Measurements from ENCODE around the gene LRRC32. TPM values are rescaled to one million over a fixed set of nuclear protein-coding genes. Genes with fewer than 3 reads are reported as not detected.

Gene LRRC32, protein sequence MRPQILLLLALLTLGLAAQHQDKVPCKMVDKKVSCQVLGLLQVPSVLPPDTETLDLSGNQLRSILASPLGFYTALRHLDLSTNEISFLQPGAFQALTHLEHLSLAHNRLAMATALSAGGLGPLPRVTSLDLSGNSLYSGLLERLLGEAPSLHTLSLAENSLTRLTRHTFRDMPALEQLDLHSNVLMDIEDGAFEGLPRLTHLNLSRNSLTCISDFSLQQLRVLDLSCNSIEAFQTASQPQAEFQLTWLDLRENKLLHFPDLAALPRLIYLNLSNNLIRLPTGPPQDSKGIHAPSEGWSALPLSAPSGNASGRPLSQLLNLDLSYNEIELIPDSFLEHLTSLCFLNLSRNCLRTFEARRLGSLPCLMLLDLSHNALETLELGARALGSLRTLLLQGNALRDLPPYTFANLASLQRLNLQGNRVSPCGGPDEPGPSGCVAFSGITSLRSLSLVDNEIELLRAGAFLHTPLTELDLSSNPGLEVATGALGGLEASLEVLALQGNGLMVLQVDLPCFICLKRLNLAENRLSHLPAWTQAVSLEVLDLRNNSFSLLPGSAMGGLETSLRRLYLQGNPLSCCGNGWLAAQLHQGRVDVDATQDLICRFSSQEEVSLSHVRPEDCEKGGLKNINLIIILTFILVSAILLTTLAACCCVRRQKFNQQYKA
- total RNA-seq = 1 to 10 TPM in 1 of 2 experiments, under 1 TPM in 1; 0.32 to 4.7 TPM

DNA sequence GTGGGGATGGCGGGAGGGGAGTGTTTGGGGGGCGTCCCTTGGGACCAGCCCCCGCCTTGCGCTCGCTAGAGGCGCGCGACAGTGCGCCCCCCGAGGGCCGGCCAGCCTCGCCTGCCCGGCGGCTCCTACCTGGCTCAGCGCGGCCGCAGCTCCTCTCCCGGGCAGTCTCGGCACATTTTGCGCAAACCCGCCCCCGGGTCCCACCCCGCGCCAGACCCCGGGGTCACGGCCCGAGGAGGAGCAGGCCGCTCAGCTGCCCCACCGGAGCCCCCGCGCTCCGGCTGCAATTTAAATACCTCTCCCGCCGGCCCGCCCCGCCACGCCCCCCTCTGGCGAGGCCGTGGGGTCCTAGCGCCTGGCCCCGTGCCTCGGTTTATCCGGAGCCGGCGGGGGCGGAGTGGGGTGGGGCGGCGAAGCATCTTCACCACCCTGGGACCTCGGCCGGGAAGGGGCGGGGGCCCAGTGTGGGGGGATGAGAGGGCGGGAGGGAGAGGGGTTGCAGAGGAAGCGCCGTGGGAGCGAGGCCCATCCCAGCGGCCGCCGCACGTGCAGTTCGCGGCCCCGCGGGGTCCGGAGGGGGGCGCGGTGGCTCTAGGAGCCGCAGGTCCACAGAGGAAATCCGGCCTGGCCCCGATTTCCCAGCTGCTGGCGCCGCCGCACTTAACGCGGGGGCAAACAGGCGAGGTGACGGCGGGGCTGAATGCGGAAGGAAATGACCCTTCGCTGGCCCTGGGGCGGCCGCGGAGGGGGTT is at the start of gene LRRC32:
Gene LRRC32 (minus strand): TSS at position 263 of the 752 bp plus-strand sequence. CDS start 4,793 bp downstream, outside the sequence.
- no peaks in the 10 kb centered on the region for H3K9me3 Mint-ChIP-seq (ENCODE audit: low read depth)
- H3K27me3 Mint-ChIP-seq = peaks cover 34% of the 10 kb centered on the region
- no peak within 1 kb of the TSS for H3K27ac Mint-ChIP-seq
- H3K36me3 Mint-ChIP-seq = no peaks in the 10 kb centered on the region
- CTCF ChIA-PET = interaction anchor here (0.8 to 1.1 kb wide), 4 partner anchors 10 to 463 kb away, joined by 3 read pairs; no protein-coding TSS in a partner anchor
- ATAC-seq (peak; percentile 12), DNase-seq (no peak)
- H3K4me1 Mint-ChIP-seq = peaks cover 29% of the 10 kb centered on the region
- H3K4me3 Mint-ChIP-seq = peak within 1 kb of the TSS; percentile 40

DNA sequence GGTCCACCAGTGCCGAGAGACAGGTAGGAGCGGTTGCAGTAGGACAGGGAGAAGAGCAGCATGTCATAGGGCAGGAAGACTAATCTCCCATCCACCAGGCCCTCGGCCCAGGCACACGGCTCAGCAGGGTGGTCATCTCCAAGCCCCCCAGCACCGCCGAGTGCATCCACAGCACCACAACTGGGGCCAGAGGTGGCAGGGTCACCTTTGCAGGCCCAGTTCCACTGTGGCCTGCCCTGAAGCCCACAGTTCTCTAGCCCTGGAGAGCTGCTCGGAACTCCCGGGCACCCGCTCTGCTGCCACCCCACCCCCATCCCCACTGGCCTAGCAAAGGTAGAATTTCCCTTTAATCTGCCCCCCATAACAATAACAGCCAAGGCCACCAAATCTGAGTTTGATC is 49.1 kb upstream of the LRRC32 start:
- Mint-ChIP-seq H3K27me3 (peaks cover 23% of the 10 kb centered on the region), H3K4me1 (peaks cover 7% of the 10 kb centered on the region), H3K4me3 (no peak overlapping the region), H3K36me3 (no peaks in the 10 kb centered on the region), H3K27ac (no peak overlapping the region), H3K9me3 (ENCODE audit: low read depth) (no peaks in the 10 kb centered on the region)
- no peak for ATAC-seq
- CTCF ChIA-PET = interaction anchor here (0.9 to 6.3 kb wide), 2 partner anchors 80 to 199 kb away, joined by 3 to 81 read pairs; no protein-coding TSS in a partner anchor
- no peak for DNase-seq

- Mint-ChIP-seq H3K4me3 (no peak overlapping the region), H3K36me3 (no peaks in the 10 kb centered on the region), H3K27me3 (peaks cover 22% of the 10 kb centered on the region), H3K4me1 (peaks cover 7% of the 10 kb centered on the region), H3K9me3 (ENCODE audit: low read depth) (no peaks in the 10 kb centered on the region), H3K27ac (no peak overlapping the region)
- ATAC-seq = no peak
- no peak for DNase-seq
- CTCF ChIA-PET = interaction anchor here (6.3 kb wide), 1 partner anchor 81 kb away, joined by 81 read pairs; no protein-coding TSS in a partner anchor
Observed at GRCh38 chr11:76719281-76719680, 48.7 kb upstream of the LRRC32 start.

- Mint-ChIP-seq H3K27me3 (peaks cover 11% of the 10 kb centered on the region), H3K36me3 (no peaks in the 10 kb centered on the region), H3K4me1 (peaks cover 7% of the 10 kb centered on the region), H3K4me3 (no peak overlapping the region), H3K27ac (no peak overlapping the region), H3K9me3 (ENCODE audit: low read depth) (no peaks in the 10 kb centered on the region)
- ATAC-seq (no peak), DNase-seq (no peak)
- CTCF ChIA-PET = interaction anchor here (1.4 kb wide), 1 partner anchor 81 kb away, joined by 3 read pairs; no protein-coding TSS in a partner anchor
Observed at GRCh38 chr11:76717816-76718215, 47.3 kb upstream of the LRRC32 start.

- ATAC-seq = no peak
- DNase-seq = no peak
- Mint-ChIP-seq H3K36me3 (no peaks in the 10 kb centered on the region), H3K4me1 (peaks cover 5% of the 10 kb centered on the region), H3K4me3 (no peak overlapping the region), H3K27ac (no peak overlapping the region), H3K9me3 (ENCODE audit: low read depth) (no peaks in the 10 kb centered on the region), H3K27me3 (peaks cover 6% of the 10 kb centered on the region)
- CTCF ChIA-PET = interaction anchor here (1.4 kb wide), 1 partner anchor 82 kb away, joined by 3 read pairs; no protein-coding TSS in a partner anchor
Observed at GRCh38 chr11:76717369-76717768, 46.8 kb upstream of the LRRC32 start.

- no peak for ATAC-seq
- CTCF ChIA-PET = interaction anchor here (1.0 kb wide), 1 partner anchor 14 kb away, joined by 3 read pairs; no protein-coding TSS in a partner anchor
- Mint-ChIP-seq H3K36me3 (no peaks in the 10 kb centered on the region), H3K9me3 (ENCODE audit: low read depth) (no peaks in the 10 kb centered on the region), H3K4me1 (no peaks in the 10 kb centered on the region), H3K27ac (no peak overlapping the region), H3K4me3 (no peak overlapping the region), H3K27me3 (no peaks in the 10 kb centered on the region)
- DNase-seq = no peak
Observed at GRCh38 chr11:76716268-76716667, 45.7 kb upstream of the LRRC32 start.

- no peak overlapping the region for H3K27ac Mint-ChIP-seq
- no peaks in the 10 kb centered on the region for H3K27me3 Mint-ChIP-seq
- DNase-seq (no peak), ATAC-seq (no peak)
- H3K36me3 Mint-ChIP-seq = no peaks in the 10 kb centered on the region
- H3K4me3 Mint-ChIP-seq = no peak overlapping the region
- CTCF ChIA-PET = no interaction called here
- no peaks in the 10 kb centered on the region for H3K4me1 Mint-ChIP-seq
- H3K9me3 Mint-ChIP-seq (ENCODE audit: low read depth) = no peaks in the 10 kb centered on the region
Observed at GRCh38 chr11:76714493-76714892, 43.9 kb upstream of the LRRC32 start.

GRCh38 chr11:76713499-76713898 is 43.0 kb upstream of the LRRC32 start:
- H3K27ac Mint-ChIP-seq = no peak overlapping the region
- CTCF ChIA-PET = no interaction called here
- H3K36me3 Mint-ChIP-seq = no peaks in the 10 kb centered on the region
- no peaks in the 10 kb centered on the region for H3K27me3 Mint-ChIP-seq
- DNase-seq (no peak), ATAC-seq (no peak)
- H3K4me3 Mint-ChIP-seq = no peak overlapping the region
- H3K9me3 Mint-ChIP-seq (ENCODE audit: low read depth) = no peaks in the 10 kb centered on the region
- no peaks in the 10 kb centered on the region for H3K4me1 Mint-ChIP-seq

GRCh38 chr11:76712125-76712524 is 41.6 kb upstream of the LRRC32 start:
- CTCF ChIA-PET = no interaction called here
- Mint-ChIP-seq H3K4me1 (no peaks in the 10 kb centered on the region), H3K36me3 (no peaks in the 10 kb centered on the region), H3K27me3 (no peaks in the 10 kb centered on the region), H3K4me3 (no peak overlapping the region), H3K27ac (no peak overlapping the region), H3K9me3 (ENCODE audit: low read depth) (no peaks in the 10 kb centered on the region)
- ATAC-seq (no peak), DNase-seq (no peak)

DNA sequence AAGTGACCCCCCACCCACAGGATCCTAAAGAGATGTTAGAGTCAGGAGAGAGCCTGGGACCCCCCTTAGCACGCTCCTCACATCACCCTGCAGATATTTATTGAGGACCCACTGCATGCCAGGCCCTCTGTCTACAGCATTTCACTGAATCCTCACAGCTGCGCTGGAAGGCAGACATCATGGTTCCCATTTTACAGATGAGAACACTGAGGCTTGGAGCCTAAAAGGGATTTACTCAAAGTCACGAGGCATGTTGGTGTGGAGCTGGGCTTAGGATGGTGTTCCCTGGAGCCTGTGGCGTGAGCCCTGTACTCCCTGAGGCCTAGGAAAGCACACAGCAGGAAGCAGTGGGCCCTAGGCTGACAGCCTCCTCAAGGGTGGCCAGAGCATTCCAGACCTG is 39.2 kb upstream of the LRRC32 start:
- DNase-seq (no peak), ATAC-seq (no peak)
- Mint-ChIP-seq H3K4me1 (no peaks in the 10 kb centered on the region), H3K27ac (no peak overlapping the region), H3K27me3 (peaks cover 3% of the 10 kb centered on the region), H3K4me3 (no peak overlapping the region), H3K9me3 (ENCODE audit: low read depth) (no peaks in the 10 kb centered on the region), H3K36me3 (no peaks in the 10 kb centered on the region)
- CTCF ChIA-PET = interaction anchor here (1.1 kb wide), 1 partner anchor 12 kb away, joined by 3 read pairs; no protein-coding TSS in a partner anchor

DNA sequence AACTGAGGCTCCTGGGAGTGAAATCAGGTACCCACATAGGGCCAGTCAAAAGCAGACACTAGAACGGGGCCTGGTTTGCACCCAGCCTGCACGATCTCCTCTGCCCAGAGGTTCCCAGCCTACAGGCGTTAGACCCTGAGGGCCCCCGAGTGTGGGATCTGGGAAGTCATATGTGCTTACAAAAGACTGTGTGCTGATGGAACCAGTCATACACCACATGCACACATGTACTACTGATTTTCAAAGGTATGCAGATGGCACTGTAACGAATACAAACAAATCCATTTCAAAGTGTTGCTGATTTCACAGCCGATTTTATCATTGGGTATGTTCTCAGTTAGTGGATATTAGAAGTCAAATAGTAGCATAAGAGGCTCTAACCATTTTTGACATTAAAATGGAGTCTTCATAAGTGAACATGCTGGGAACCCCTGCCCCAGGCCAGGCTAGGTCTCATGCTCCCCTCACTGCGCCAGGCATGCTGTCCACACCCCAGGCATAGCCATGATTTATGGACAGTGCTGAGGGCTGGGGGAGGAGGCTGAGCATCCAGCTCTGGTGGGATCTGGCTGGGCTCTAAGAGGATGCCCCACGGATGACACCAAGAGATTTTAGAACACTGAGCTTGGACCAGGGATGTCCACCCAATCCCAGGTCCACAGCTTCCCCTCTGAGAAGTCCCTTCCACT is 38.6 kb upstream of the LRRC32 start:
- Mint-ChIP-seq H3K4me3 (no peak overlapping the region), H3K27me3 (peaks cover 3% of the 10 kb centered on the region), H3K9me3 (ENCODE audit: low read depth) (no peaks in the 10 kb centered on the region), H3K4me1 (no peaks in the 10 kb centered on the region), H3K27ac (no peak overlapping the region), H3K36me3 (no peaks in the 10 kb centered on the region)
- ATAC-seq (no peak), DNase-seq (no peak)
- CTCF ChIA-PET = no interaction called here

DNA sequence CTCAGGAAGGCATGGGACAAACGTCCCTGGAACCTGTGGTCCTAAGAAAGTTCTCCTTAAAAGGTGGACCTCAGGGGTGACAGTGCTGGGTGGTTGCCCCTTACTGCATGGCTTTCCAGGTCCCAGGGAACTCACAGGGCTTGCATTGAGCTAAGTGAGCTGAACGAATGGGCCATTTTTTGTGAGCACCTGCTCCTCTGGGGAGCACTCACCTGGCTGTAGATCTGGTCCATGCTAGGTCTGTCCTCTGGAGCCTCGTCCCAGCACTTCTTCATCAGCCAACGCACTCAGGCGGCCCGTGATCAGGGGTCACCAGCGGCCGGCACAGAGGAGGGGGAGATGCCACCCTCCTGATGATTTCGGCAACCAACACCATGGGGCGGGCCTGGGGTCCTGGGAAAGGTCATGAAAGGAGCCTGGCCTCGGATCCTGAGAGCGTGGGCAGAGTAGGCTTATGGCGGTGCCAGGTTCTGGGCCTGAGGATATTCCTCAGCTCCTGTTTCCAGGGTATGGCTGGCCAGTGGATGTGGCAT is 36.8 kb upstream of the LRRC32 start:
- no peaks in the 10 kb centered on the region for H3K9me3 Mint-ChIP-seq (ENCODE audit: low read depth)
- no peak for DNase-seq
- peaks cover 10% of the 10 kb centered on the region for H3K27me3 Mint-ChIP-seq

More for the DNA sequence above, 36.8 kb upstream of the LRRC32 start:
- no peaks in the 10 kb centered on the region for H3K36me3 Mint-ChIP-seq
- H3K27ac Mint-ChIP-seq = no peak overlapping the region
- no peak for ATAC-seq
- H3K4me1 Mint-ChIP-seq = no peaks in the 10 kb centered on the region
- CTCF ChIA-PET = interaction anchor here (1.4 kb wide), 1 partner anchor 14 kb away, joined by 6 read pairs; no protein-coding TSS in a partner anchor
- H3K4me3 Mint-ChIP-seq = no peak overlapping the region

All from activated CD8-positive, alpha-beta memory T cell treated with anti-CD3 and anti-CD28 coated beads, Interleukin-2, amount 10 ng/mL, durations not matched to agents 7 days and 5 days (primary cell).